ENCODE data around the gene TRPM3. TPM values are rescaled to one million over a fixed set of nuclear protein-coding genes. Genes with fewer than 3 reads are reported as not detected.

TRPM3 gene
- not detected in 2 replicates for total RNA-seq (2022)
- percentile 16 among the genes with signal in this experiment for Bru-seq, nascent RNA
- percentile 32 among the genes with signal in this experiment for BruChase-seq, experiment 1, labeled RNA remaining after a 2-hour chase
- BruChase-seq, experiment 2, labeled RNA remaining after a 6-hour chase = percentile 32 among the genes with signal in this experiment
- long read RNA-seq = 0 reads

DNA sequence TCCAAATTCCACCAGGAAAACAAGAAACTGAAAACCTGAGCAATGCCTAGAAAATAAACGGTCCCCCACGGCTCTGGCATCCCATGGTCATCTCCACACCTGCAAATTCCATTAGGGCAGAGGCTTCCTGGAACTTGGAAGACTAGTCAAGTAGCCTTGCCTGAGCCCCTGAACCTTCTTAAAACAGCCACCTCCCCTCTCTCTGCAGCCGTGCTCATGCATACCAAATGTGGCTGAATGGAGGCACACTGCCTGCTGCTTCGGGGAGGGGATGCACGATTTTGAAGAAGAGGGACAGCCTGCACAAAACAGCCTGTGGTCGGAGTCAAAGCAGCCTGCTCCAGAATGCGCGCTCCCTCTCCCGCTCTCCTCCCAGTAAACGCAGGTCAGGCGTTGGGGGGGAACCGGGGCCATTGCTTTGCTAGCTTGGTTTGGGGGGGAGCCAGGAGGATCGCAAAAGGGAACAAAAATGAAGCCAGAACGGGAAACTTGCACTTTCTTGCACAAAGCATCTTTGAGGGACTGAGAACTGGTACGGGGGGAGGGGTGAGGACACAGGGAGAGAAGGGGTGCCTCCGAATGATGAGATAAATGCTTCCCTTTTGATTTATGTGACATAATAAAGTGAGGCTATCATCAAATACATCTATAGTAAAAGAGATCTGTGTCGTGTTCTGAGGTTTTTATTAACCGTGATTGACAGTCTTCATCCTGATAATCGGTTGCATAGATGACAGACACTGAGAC, at the start of gene TRPM3:
Gene TRPM3 (minus strand): TSS at position 347 of the 747 bp plus-strand sequence. CDS start 267 bp downstream, at position 80.
- ChIA-PET CTCF (no interaction called here), POLR2A (no interaction called here)
- no peaks in the 10 kb centered on the region for H3K4me1 Mint-ChIP-seq (ENCODE audit: low read depth, unreplicated experiment)
- Histone ChIP-seq H3K27me3 (replicated peaks; ENCODE audit: control insufficient read depth, insufficient read depth, low read length) (no peaks in the 10 kb centered on the region), H3K4me1 (no peaks in the 10 kb centered on the region), H3K9me3 (no peaks in the 10 kb centered on the region), H3K36me3 (ENCODE audit: control insufficient read depth, insufficient read depth, low read length) (no peaks in the 10 kb centered on the region), H3K4me3 (ENCODE audit: low read depth, low read length) (no peak within 1 kb of the TSS)
- no peaks in the 10 kb centered on the region for H3K36me3 Mint-ChIP-seq (ENCODE audit: insufficient read depth, unreplicated experiment)
- TF ChIP-seq, protein P1, sequence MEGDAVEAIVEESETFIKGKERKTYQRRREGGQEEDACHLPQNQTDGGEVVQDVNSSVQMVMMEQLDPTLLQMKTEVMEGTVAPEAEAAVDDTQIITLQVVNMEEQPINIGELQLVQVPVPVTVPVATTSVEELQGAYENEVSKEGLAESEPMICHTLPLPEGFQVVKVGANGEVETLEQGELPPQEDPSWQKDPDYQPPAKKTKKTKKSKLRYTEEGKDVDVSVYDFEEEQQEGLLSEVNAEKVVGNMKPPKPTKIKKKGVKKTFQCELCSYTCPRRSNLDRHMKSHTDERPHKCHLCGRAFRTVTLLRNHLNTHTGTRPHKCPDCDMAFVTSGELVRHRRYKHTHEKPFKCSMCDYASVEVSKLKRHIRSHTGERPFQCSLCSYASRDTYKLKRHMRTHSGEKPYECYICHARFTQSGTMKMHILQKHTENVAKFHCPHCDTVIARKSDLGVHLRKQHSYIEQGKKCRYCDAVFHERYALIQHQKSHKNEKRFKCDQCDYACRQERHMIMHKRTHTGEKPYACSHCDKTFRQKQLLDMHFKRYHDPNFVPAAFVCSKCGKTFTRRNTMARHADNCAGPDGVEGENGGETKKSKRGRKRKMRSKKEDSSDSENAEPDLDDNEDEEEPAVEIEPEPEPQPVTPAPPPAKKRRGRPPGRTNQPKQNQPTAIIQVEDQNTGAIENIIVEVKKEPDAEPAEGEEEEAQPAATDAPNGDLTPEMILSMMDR (IDR thresholded peaks at IDR 0.05; ENCODE audit: insufficient read depth in 1 of 2, low read depth in 1 of 2, low read length in 1 of 2, severe bottlenecking in 1 of 2, unreplicated experiment in 1 of 2) = no peak
- H3K27ac Mint-ChIP-seq (ENCODE audit: unreplicated experiment) = no peak within 1 kb of the TSS
- DNase-seq = no peak
- no peaks in the 10 kb centered on the region for H3K27me3 Mint-ChIP-seq (ENCODE audit: insufficient read depth, unreplicated experiment)
- no TSS peak for BruUV-seq (replicated peaks)
- intact Hi-C loops (cut with micrococcal nuclease; ENCODE audit: unreplicated experiment) = no loop called here
- no peaks in the 10 kb centered on the region for H3K9me3 Mint-ChIP-seq (ENCODE audit: unreplicated experiment)
- no peak within 1 kb of the TSS for H3K4me3 Mint-ChIP-seq (ENCODE audit: unreplicated experiment)

DNA sequence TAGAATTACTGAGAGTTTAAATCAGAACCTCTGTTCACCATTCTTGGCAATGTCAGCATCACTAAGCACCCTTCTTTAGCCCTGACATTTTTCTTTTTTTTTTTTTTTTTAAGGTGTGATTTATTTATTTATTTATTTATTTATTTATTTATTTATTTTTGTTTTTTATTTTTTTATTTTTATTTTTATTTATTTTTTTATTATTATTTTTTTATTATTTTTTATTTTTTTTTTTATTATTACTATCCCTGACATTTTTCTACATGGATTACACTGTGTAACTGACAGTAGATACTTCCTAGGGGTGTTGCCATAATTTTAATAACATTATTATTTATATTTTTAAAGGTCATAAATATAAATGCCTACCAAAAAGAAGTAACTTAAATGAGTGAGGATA, 47.0 kb upstream of the TRPM3 start:
- H3K4me3 Mint-ChIP-seq (ENCODE audit: unreplicated experiment) = no peak overlapping the region
- no peak overlapping the region for H3K27ac Mint-ChIP-seq (ENCODE audit: unreplicated experiment)
- H3K4me1 ChIP-seq = no peaks in the 10 kb centered on the region
- no peaks in the 10 kb centered on the region for H3K36me3 Mint-ChIP-seq (ENCODE audit: insufficient read depth, unreplicated experiment)
- H3K9me3 Mint-ChIP-seq (ENCODE audit: unreplicated experiment) = no peaks in the 10 kb centered on the region
- no TSS peak for BruUV-seq (replicated peaks)
- CTCF ChIA-PET = no interaction called here
- POLR2A ChIA-PET = no interaction called here
- no peaks in the 10 kb centered on the region for H3K9me3 ChIP-seq
- no peak for DNase-seq
- no peaks in the 10 kb centered on the region for H3K27me3 Mint-ChIP-seq (ENCODE audit: insufficient read depth, unreplicated experiment)
- no peaks in the 10 kb centered on the region for H3K36me3 ChIP-seq (ENCODE audit: control insufficient read depth, insufficient read depth, low read length)
- intact Hi-C loops (cut with micrococcal nuclease; ENCODE audit: unreplicated experiment) = no loop called here
- H3K27me3 ChIP-seq (replicated peaks; ENCODE audit: control insufficient read depth, insufficient read depth, low read length) = no peaks in the 10 kb centered on the region
- no peaks in the 10 kb centered on the region for H3K4me1 Mint-ChIP-seq (ENCODE audit: low read depth, unreplicated experiment)
- no peak overlapping the region for H3K4me3 ChIP-seq (ENCODE audit: low read depth, low read length)
- TF ChIP-seq, protein P1 (IDR thresholded peaks at IDR 0.05; ENCODE audit: insufficient read depth in 1 of 2, low read depth in 1 of 2, low read length in 1 of 2, severe bottlenecking in 1 of 2, unreplicated experiment in 1 of 2) = no peak

DNA sequence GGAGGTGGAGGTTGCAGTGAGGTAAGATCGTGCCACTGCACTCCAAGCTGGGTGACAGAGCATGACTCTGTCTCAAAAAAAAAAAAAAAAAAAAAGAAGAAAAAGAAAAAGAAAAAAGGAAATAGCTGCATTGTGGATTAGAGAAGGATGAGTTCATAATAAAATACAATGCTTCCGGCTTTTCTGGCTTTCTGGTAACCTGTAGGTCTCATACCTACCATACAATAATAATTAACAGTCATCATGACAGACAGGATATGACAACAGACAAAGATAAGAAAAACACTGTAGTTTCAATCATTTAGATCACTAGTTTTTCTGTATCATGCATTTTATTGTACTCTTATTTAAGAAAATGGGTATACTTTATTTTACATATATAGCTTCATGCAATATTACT, 40.7 kb upstream of the TRPM3 start:
- Mint-ChIP-seq H3K4me1 (ENCODE audit: low read depth, unreplicated experiment) (no peaks in the 10 kb centered on the region), H3K9me3 (ENCODE audit: unreplicated experiment) (no peaks in the 10 kb centered on the region), H3K36me3 (ENCODE audit: insufficient read depth, unreplicated experiment) (no peaks in the 10 kb centered on the region), H3K4me3 (ENCODE audit: unreplicated experiment) (no peak overlapping the region), H3K27me3 (ENCODE audit: insufficient read depth, unreplicated experiment) (no peaks in the 10 kb centered on the region), H3K27ac (ENCODE audit: unreplicated experiment) (no peak overlapping the region)
- no peak for DNase-seq
- H3K36me3 ChIP-seq (ENCODE audit: control insufficient read depth, insufficient read depth, low read length) = no peaks in the 10 kb centered on the region
- no peaks in the 10 kb centered on the region for H3K4me1 ChIP-seq
- no peaks in the 10 kb centered on the region for H3K9me3 ChIP-seq
- CTCF ChIA-PET = no interaction called here
- POLR2A ChIA-PET = no interaction called here
- no peaks in the 10 kb centered on the region for H3K27me3 ChIP-seq (replicated peaks; ENCODE audit: control insufficient read depth, insufficient read depth, low read length)
- TF ChIP-seq, protein P1 (IDR thresholded peaks at IDR 0.05; ENCODE audit: insufficient read depth in 1 of 2, low read depth in 1 of 2, low read length in 1 of 2, severe bottlenecking in 1 of 2, unreplicated experiment in 1 of 2) = no peak
- intact Hi-C loops (cut with micrococcal nuclease; ENCODE audit: unreplicated experiment) = no loop called here
- no peak overlapping the region for H3K4me3 ChIP-seq (ENCODE audit: low read depth, low read length)
- BruUV-seq (replicated peaks) = no TSS peak
